ENCODE results near the gene SPRR3.

- TF ChIP-seq CTCF (IDR thresholded peaks at IDR 0.05): no peak
- no peak for TF ChIP-seq POLR2A (IDR thresholded peaks at IDR 0.05)
- TF ChIP-seq EP300 (IDR thresholded peaks at IDR 0.05): no peak
These were observed 42.3 kb upstream of the SPRR3 start for GRCh38 chr1:152959273-152959672.

Data from tibial nerve (tissue), 4 donors.